ENCODE measurements around the gene CAMK2A.

DNA sequence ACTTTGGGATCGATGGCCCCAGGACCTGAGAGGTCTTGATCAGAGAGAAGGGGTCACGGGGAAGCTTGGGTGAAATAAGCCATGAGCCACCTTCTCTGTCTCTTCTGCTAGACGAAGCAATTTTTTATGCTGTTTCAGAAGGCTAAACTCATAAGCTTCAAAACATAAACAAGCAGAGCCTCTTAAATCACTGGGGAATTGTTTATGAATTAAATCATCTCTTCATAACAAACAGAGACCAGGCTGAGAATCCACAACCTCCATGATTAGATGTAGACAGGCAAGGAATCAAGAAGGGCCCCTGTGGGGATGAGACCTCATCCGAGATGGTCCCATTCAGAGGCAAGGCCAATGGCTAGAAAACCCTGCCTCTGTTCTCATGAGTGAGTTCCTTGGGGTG lies 46.2 kb upstream of the CAMK2A start:
- TF ChIP-seq CTCF (IDR thresholded peaks at IDR 0.05) (no peak), POLR2A (IDR thresholded peaks at IDR 0.05) (no peak)
